Peyer's patch (tissue), 4 donors: ENCODE measurements around the gene GPR158.

Experiments
- CTCF ChIP-seq, 6 experiments: fragments of 450-650 bp in 4 of 6; fragments of 200-600 bp in 2 of 6; sonication (generic) in 1 of 6; IDR thresholded peaks; one replicate each; pipeline ENCODE4 v1.5.1; 2017 to 2019; ENCODE audit warnings: antibody characterized with exemption in 6 of 6, mild to moderate bottlenecking in 3 of 6, moderate library complexity in 1 of 6
- POLR2A ChIP-seq, 2 donors: fragments of 450-650 bp; IDR thresholded peaks; one replicate each; pipeline ENCODE4 v1.5.1; 2017; ENCODE audit warnings: antibody characterized with exemption in 2 of 2, mild to moderate bottlenecking in 2 of 2, moderate library complexity in 2 of 2

GRCh38 chr10:25390733-25391132 is 215.9 kb downstream of the GPR158 start:
- TF ChIP-seq POLR2A (IDR thresholded peaks at IDR 0.05) (no peak), CTCF (IDR thresholded peaks at IDR 0.05) (no peak)
